T-helper 1 cell (primary cell): Measurements from ENCODE around the gene SLC8A1.
"Not testable (repeated sequence)": the region's sequence is repeated elsewhere in the genome, so short reads cannot be mapped to it uniquely, and the experiment has no call there.

Experiments used
- DNase-seq, 5 donors: peaks; one replicate each; pipeline ENCODE4 v3.0.0-alpha.2; 2012 to 2020

The SLC8A1 gene

DNA sequence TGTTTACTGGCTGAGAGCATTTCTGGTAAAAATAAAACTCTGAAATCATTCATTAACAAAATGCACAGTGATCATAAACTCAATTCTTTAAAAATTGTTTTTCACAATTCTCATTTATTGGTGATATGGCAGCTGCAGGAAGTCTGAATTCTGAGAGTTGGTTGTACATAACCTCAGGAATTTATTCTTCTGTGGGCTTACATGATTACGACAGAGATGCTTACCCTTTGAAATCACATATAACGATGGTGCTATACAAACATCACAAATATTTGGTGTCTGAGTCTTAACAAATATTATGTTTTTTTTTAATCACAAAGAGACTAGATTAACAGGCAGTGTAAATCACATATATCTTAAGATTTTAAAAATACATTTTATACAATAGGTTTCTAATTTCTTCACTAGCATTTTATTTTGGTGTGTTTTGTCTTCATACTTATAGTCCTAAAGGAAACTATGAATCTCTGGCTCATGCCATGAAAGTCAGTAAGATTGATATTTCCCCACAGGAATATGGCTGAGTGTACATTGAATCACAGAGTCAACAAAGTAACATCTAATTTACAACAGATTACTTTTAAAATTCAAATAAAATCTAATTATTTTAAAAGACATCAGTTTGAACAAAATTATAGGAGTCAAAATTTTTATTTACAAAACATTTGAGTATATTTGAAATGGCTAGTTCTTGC is 354.1 kb downstream of the SLC8A1 start:
- DNase-seq: no peak

DNA sequence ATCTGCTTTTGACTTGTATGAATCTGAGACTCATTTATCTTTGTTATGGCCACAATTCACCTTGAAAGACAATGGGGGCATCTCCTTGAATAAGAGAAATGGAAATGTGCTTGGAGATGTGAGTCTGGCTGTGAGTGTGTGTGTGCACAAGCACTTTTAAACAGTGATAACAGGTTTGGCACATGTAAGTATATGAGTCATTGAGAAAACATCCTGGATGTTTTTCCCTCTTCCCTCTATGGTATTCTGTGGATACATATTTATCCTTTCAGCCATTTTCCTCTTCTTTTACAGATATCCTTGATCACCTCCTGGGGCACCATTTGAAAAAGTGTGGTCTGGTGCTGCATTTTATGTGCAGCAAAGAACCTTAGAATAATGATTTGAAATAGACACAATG is 355.5 kb downstream of the SLC8A1 start:
- no peak for DNase-seq

DNA sequence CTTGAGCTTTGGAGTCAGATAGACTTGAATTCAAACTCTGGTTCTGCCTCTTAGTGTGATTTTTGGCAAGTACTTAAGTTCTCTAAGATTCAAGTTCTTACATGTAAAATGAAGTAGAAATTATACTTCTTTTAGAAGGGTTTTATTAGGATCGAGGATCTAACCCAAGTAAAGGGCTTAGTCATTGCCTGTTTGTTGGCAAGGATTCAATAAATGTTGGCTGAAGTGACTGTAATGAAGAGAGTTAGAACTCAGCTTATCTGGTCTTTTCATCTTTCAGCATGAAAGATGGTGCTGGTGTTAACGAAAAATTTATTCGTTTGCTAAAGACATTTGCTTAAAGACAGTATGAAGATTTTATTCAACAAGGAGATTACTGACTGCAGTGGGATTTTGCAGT is 356.9 kb downstream of the SLC8A1 start:
- no peak for DNase-seq

DNA sequence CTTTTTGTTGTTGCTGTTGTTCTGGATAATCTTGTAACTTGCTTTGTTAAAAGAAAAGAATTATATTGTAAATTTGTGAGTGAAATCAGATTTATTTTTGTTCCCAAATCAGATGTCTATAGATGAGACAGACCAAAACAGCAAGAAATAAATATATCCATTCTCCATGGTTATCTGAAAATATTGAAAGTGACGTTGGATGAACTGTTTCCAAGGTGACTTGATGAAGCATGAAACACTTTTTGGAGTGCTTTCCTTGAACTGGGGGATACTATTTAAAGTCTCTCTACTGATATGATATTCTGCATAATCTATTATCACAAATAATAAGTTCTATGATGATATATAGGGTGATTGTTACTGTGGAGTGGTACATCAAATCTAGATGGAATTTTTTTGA is 357.4 kb downstream of the SLC8A1 start:
- no peak for DNase-seq

DNA sequence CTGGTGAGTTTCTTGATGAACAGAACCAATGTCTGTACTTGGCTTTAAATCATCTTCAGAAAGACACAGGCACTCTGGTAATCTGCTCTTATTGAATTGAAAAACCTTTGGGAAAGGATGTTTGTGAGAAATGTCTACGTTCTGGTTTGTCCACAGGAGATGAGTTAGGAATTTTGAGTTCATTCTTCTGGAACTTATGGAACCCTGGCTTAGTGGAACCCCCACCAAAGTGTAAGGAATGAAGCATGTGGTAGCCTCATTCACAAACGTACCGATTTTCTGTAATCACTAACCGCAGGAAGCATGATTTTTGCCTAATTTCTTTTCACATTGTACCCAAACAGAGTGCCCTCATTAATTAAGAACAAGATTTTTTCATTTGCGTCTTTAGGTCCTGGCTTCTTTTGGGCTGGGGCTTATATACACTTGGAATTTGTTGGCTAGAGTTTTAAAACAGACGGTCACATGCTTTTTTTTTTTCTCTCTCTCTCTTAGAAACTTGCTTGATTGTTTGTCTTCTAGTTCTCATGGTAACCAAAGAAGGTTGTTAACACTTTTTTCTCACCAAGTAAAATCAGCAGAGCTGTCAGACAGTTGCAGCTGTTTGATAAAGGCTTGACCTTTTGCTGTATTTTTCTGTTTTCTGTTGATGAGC is 358.7 kb downstream of the SLC8A1 start:
- no peak for DNase-seq

DNA sequence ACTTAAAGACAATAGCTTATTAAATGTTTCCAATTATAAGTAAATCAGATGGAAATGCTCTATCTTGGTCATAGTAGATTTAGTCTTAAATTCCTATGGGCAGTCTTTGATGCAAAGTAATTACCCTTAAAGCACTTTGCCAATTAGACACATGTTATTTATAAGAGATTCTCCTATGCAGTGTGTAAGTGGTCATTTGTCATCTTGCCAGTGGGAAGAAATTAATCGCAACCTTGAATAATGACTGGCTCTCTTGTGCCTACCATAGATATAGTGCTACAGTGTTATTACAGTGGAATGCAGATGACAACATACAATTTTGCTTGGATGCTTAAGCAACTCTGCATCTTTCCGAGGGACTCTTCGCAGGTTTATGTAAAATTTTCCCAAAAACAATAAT is 361.8 kb downstream of the SLC8A1 start:
- DNase-seq: no peak

DNA sequence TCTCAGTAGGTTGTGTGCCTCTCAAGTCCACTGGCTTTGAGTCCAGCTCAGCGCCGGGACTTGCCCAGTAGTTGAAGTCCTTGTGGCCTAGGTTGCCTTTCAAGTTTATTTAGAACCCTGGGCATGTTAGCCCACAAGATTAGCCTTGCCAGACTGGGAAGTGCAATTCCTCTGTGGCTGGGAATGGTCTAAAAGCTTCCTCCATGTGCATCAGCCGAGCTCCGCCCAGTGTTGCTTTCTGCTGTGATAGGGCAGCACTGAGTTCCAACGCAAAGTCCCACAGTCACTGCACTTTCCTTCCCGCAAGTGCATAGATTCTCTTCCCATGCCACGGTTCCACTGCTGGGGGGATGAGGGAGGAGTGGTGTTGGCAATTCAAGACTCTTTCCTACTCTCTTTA is 364.0 kb downstream of the SLC8A1 start:
- no peak for DNase-seq

DNA sequence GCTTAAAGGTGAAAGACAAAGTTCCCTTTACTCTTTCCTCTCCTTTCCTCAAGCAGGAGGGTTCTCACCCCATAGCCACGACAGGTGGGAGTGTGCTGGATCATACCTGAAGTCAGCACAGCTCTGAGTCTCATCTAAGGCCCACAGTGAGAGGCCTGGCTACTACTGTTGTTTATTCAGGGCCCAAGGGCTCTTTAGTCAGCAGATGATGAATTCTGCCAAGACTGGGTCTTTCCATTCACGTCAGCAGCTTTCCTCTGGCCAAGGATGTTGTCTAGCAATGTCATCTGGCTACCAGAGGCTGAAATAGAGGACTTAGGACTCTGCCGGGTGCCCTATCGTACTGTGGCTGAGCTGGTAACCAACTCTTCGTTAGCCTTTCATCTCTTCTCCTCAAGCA is 364.5 kb downstream of the SLC8A1 start:
- DNase-seq: no peak

DNA sequence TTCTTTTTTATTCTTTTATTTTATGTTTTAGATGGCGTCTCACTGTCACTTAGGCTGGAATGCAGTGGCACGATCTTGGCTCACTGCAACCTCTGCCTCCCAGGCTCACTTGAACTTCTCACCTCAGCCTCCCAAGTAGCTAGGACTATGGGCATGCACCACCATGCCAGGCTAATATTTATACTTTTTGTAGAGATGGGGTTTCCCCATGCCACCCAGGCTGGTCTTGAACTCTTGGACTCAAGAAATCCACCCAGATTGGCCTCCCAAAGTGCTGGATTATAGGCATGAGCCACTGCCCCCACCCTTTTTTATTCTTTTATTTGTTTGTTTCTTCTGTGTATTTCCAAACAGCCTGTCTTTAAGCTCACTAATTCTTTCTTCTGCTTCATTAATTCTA is 366.1 kb downstream of the SLC8A1 start:
- no peak for DNase-seq

DNA sequence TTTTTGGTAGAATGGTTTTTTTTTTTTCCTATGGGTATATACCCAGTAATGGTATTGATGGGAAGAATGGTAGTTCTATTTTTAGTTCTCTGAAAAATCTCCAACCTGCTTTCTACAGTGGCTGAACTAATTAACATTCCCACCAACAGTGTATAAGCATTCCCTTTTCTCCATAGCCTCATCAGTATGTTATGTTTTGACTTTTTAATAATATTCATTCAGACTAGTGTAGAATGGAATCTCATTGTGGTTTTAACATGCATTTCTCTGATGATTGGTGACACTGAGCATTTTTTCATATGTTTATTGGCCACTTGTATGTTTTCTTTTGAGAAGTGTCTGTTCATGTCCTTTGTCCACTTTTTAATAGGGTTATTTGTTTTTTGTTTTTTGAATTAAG is 378.6 kb downstream of the SLC8A1 start:
- DNase-seq: not testable (repeated sequence)

DNA sequence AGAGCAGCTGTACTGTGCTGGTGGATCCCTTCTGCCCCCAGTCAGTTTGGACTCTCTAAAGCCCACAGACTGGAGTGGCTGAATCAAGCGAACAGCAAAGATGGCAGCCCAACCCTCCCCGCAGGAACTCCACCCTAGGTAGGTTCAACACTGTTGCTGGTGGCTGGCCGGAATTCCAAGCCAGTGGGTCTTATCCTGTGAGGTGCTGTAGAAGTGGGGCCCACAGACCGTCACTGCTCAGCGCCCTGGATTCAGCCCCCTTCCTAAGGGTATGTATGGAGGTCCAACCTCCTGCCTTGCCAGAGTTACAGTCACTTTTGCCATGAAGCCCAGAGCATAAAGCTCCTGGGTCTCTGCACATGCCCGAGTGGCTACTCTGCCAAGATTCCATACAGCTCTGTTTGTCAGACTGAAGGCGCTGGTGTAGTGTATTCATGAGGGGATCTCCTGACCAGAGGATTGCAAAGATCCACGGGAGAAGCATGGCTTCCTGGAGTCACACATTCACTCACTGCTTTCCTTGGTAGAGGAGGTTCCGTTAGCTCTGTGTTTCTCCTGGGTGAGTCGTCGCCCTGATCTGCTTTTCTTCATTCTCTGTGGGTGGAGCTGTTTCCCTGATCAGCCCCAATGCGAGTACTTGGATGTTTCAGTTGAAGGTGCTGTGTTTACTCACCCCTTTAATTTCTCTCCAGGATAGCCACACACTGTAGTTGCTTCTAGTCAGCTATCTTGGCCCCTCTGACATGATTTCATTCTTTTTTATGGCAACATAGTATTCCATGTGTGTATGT is 379.3 kb downstream of the SLC8A1 start:
- no peak for DNase-seq

DNA sequence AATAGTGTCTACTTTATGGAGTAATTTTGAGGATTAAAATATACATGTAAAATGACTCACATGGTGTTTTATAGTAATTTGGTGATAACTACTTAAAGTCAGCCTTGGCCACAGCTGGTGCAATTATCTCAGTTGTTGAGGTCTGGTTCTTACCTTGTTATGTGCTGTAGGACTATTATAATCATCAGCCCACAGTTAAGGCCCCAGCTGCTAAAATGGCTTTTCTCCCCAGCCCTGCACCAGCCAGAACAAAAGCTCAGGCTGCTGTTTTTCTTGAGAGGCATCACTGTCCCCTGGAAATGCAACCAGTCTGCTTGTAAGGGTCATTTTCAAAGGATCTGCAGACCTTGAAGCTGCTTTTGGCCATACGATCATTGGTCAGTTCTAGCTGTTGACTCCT is 389.5 kb downstream of the SLC8A1 start:
- no peak for DNase-seq

DNA sequence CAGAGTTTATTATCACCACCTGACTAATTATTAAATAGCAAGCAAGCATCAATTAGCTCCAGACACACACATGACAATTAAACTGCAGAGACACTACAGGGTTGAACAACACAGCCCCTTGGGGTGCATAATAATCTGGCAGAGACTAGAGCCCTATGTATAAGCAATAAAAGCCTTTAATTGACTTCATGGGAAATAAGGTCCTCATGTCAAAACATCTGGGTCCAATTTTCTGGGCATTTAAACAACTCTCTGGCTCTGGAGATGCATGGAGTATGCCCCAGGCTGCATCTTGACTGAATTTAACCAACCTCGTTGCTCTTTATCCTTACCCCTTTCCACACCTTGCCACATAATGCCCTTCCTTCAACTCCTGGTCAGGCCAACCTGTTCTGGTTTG is 402.1 kb downstream of the SLC8A1 start:
- DNase-seq: no peak

DNA sequence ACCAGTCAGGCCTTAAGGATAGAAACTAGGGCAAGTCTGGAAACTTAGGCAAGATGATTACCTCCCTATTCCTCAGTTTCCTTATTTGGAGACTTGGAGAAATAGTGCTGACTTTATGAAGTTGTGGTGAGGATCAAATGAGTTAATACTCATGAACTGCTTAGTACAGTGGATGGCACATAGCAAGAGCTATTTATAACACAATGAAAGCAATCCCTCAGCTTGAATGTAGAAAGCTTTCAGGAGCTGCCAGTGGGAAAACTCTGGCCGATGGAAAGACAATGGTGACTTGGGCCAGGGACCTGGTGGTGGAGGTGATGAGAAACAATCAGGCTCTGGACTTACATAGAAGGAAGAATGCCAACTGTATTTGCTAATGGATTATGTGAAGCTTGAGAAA is 403.4 kb downstream of the SLC8A1 start:
- no peak for DNase-seq

DNA sequence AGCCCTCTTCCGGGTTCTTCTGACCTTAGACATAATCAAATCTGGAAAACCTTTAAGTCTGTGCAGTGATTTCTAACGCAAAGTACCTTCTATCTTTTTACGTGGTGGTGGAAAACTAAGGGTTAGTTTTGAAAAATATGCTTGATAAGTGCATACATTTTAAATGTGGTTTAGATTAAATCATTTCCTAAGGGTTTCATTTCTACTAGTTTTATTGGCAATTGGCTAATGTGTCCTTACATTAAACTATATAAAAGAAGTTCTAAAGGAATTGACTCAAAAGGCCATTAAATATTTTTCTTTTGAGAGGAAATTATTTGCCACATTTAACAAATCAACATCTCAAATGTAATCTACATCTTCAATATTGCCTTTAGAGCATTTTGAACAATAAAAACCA is 404.5 kb downstream of the SLC8A1 start:
- DNase-seq: no peak
